Glutamatergic neuron (in vitro differentiated cells): ENCODE results near the gene KIF1A. TPM values are rescaled to one million over a fixed set of nuclear protein-coding genes. Genes with fewer than 3 reads are reported as not detected.

ENCODE experiments used
- DNase-seq: peaks from one replicate; pipeline ENCODE4 v3.0.0; 2022
- H3K27ac Mint-ChIP-seq: one replicate; pipeline ENCODE4 v1.8.0; 2020; ENCODE audit warnings: mild to moderate bottlenecking, mixed read lengths, inconsistent platforms; ENCODE audit not compliant: unreplicated experiment
- H3K27me3 Mint-ChIP-seq: one replicate; pipeline ENCODE4 v1.8.0; 2020; ENCODE audit warnings: mild to moderate bottlenecking, moderate library complexity, mixed read lengths, inconsistent platforms; ENCODE audit not compliant: unreplicated experiment
- H3K36me3 Mint-ChIP-seq: one replicate; pipeline ENCODE4 v1.8.0; 2020; ENCODE audit warnings: mild to moderate bottlenecking, mixed read lengths, inconsistent platforms; ENCODE audit not compliant: unreplicated experiment
- H3K4me1 Mint-ChIP-seq: one replicate; pipeline ENCODE4 v1.8.0; 2020; ENCODE audit warnings: mild to moderate bottlenecking, low read depth, mixed read lengths, inconsistent platforms; ENCODE audit not compliant: unreplicated experiment
- H3K4me3 Mint-ChIP-seq: one replicate; pipeline ENCODE4 v1.8.0; 2020; ENCODE audit warnings: mild to moderate bottlenecking, mixed read lengths, inconsistent platforms; ENCODE audit not compliant: unreplicated experiment
- H3K9me3 Mint-ChIP-seq: one replicate; pipeline ENCODE4 v1.8.0; 2020; ENCODE audit warnings: mild to moderate bottlenecking, moderate library complexity, mixed read lengths, inconsistent platforms; ENCODE audit not compliant: unreplicated experiment
- CTCF ChIP-seq: fragments of 200-600 bp; sonication (generic); IDR thresholded peaks from one replicate; pipeline ENCODE4 v1.5.0; 2021; ENCODE audit not compliant: partially characterized antibody, unreplicated experiment
- total RNA-seq: library from RNA; stranded (reverse); fragmentation: NEBNext Ultra II Directional; extraction: Animal tissue kit (Norgen Biotek cat#: 25700); gene quantifications from one replicate; pipeline ENCODE4 v1.2.1, GENCODE V29; 2021; ENCODE audit not compliant: unreplicated experiment

Gene KIF1A
- total RNA-seq, 1 donor from 2014 or later: 439 TPM

GRCh38 chr2:240672076-240672700 lies 147.8 kb downstream of the KIF1A start:
- no peak overlapping the region for H3K4me3 Mint-ChIP-seq
- no peak overlapping the region for H3K27ac Mint-ChIP-seq
- H3K4me1 Mint-ChIP-seq: no peaks in the 10 kb centered on the region
- H3K36me3 Mint-ChIP-seq: no peaks in the 10 kb centered on the region
- peaks cover 9% of the 10 kb centered on the region for H3K27me3 Mint-ChIP-seq
- no peak for DNase-seq
- TF ChIP-seq CTCF: no peak
- H3K9me3 Mint-ChIP-seq: no peaks in the 10 kb centered on the region

GRCh38 chr2:240670950-240671349 lies 149.1 kb downstream of the KIF1A start:
- Mint-ChIP-seq H3K9me3 (peaks cover 2% of the 10 kb centered on the region), H3K27ac (no peak overlapping the region), H3K27me3 (peaks cover 9% of the 10 kb centered on the region), H3K4me3 (no peak overlapping the region), H3K4me1 (no peaks in the 10 kb centered on the region), H3K36me3 (no peaks in the 10 kb centered on the region)
- no peak for DNase-seq
- TF ChIP-seq CTCF: no peak

- Mint-ChIP-seq H3K9me3 (peaks cover 2% of the 10 kb centered on the region), H3K4me3 (no peak overlapping the region), H3K4me1 (no peaks in the 10 kb centered on the region), H3K27ac (no peak overlapping the region), H3K36me3 (no peaks in the 10 kb centered on the region), H3K27me3 (peaks cover 9% of the 10 kb centered on the region)
- TF ChIP-seq CTCF: no peak
- DNase-seq: no peak
Observed at GRCh38 chr2:240670402-240670801, 149.6 kb downstream of the KIF1A start.

- Mint-ChIP-seq H3K4me1 (no peaks in the 10 kb centered on the region), H3K9me3 (peaks cover 4% of the 10 kb centered on the region), H3K4me3 (no peak overlapping the region), H3K27me3 (peaks cover 2% of the 10 kb centered on the region), H3K36me3 (no peaks in the 10 kb centered on the region), H3K27ac (no peak overlapping the region)
- no peak for DNase-seq
- TF ChIP-seq CTCF: no peak
Observed at GRCh38 chr2:240664622-240665021, 155.4 kb downstream of the KIF1A start.

Other genes starting within 250 kb of the KIF1A start
- gene CAPN10, start 233.5 kb downstream of the KIF1A start, total RNA-seq: 67.1 TPM
- 1.5 TPM for gene GPR35, start 194.7 kb downstream of the KIF1A start, total RNA-seq
- not detected for gene AQP12B, start 137.3 kb downstream of the KIF1A start, total RNA-seq
- gene AQP12A, start 128.4 kb downstream of the KIF1A start, total RNA-seq: not detected
- gene AGXT, start 48.6 kb upstream of the KIF1A start, total RNA-seq: not detected
- gene MAB21L4, start 75.9 kb upstream of the KIF1A start, total RNA-seq: not detected
- not detected for gene CROCC2, start 86.1 kb upstream of the KIF1A start, total RNA-seq
- gene SNED1, start 178.4 kb upstream of the KIF1A start, total RNA-seq: 2.8 TPM